HG02943 (cell line): ENCODE results near the gene C17orf107.
"Not testable (repeated sequence)": the region's sequence is repeated elsewhere in the genome, so short reads cannot be mapped to it uniquely, and the experiment has no call there.

ENCODE experiments used
- ATAC-seq: cut with Tn5 transposase; IDR thresholded peaks from one replicate; pipeline ENCODE4 v1.9.1; 2021; ENCODE audit warnings: mild to moderate bottlenecking, low read depth, moderate library complexity; ENCODE audit not compliant: unreplicated experiment

The C17orf107 gene

DNA sequence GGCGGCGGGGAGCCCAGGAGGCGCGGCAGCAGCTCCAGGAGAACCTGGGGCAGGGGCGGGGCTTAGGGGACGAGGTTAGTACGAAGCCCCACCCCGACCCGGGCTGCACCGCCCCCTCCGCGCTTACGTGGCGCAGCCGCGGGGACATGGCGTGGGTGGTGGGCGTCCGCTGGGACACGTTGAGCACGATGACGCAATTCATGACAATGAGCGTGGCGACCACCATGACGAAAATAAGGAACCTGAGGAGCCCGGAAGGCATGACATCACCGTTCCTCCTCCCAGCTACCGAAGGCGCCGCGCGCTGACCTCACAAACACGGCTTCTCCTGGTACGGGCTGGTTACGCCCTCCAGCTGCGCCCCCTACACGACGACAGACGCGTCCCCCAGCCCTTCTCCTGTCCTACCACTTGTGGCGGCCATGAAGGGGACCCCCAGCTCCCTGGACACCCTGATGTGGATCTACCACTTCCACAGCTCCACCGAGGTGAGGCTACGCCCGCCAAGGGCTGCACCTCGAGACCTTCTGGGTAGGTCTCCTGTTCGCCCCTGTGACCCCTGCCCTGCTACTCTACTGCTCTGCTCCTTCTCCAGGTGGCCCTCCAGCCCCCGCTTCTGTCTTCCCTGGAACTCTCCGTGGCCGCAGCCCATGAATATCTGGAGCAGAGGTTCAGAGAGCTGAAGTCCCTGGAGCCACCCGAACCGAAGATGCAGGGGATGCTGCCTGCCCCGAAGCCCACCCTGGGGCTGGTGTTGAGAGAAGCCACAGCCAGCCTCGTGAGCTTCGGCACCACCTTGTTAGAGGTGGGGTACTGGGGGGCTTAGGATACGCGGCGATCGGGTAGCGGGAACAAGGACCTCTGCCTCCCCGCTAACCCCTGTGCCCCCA is at the start of gene C17orf107:
Gene C17orf107 (plus strand): TSS at position 196 of the 890 bp plus-strand sequence. CDS start 227 bp downstream, at position 423.
- ATAC-seq: no peak

- no peak for ATAC-seq
These were observed 49.1 kb upstream of the C17orf107 start for GRCh38 chr17:4850246-4850645.

- no peak for ATAC-seq
These were observed 48.3 kb upstream of the C17orf107 start for GRCh38 chr17:4851084-4851483.

- no peak for ATAC-seq
These were observed 46.6 kb upstream of the C17orf107 start for GRCh38 chr17:4852567-4853207.

- ATAC-seq: no peak
These were observed 46.1 kb upstream of the C17orf107 start for GRCh38 chr17:4853208-4853671.

DNA sequence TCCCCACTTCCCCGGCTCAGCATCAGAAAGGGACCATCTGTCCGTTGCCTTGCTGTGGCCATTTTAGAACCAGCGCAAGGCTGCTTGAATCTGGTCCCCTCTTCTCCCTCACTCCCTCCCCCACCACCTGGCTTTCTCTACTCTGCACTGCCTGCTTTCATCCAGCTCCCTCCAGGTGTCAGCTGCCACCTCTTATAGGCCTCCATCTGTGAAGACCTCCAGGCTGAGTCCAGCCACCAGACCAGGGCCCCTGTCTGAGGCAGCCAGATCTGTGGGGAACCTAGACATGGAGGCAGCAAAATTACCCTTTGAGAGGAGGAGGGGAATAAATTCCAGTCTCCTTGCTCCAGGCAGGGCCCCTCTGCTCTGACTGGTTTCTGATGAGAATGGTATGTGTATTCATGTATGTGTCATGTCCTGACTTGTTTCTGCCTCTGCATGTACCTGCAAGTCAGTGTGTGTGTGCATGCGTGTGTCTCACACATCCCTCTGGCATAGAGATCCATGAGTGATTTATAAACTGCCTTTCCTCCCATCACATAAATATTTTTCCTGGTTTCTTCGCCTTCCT is 45.1 kb upstream of the C17orf107 start:
- no peak for ATAC-seq

- ATAC-seq: no peak
These were observed 42.9 kb upstream of the C17orf107 start for GRCh38 chr17:4856271-4856936.

DNA sequence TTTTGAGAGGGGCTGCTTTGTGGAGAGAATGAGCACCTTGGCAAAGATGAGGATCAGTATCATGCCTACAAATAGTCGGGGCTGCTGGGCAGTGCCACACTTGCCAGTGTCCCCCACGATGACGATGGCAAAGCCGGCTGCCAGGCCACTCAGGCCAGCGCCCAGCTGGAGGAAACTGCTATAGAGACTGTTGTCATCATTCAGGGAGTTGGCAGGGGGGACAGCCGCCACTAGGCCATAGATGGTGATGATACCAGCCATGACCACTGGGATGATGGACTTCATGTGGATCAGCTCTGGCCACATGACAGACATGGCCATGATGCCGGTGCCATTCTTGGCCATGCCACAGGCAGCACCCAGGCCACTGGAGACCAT is 42.4 kb upstream of the C17orf107 start:
- no peak for ATAC-seq

- not testable (repeated sequence) for ATAC-seq
These were observed 42.0 kb upstream of the C17orf107 start for GRCh38 chr17:4857347-4857746.

- no peak for ATAC-seq
These were observed 41.1 kb upstream of the C17orf107 start for GRCh38 chr17:4858068-4858881.

GRCh38 chr17:4858882-4859260 is 40.5 kb upstream of the C17orf107 start:
- ATAC-seq: no peak

- no peak for ATAC-seq
These were observed 39.3 kb upstream of the C17orf107 start for GRCh38 chr17:4859816-4860625.

GRCh38 chr17:4860651-4861050 is 38.7 kb upstream of the C17orf107 start:
- ATAC-seq: no peak

GRCh38 chr17:4861052-4861451 is 38.3 kb upstream of the C17orf107 start:
- ATAC-seq: no peak

DNA sequence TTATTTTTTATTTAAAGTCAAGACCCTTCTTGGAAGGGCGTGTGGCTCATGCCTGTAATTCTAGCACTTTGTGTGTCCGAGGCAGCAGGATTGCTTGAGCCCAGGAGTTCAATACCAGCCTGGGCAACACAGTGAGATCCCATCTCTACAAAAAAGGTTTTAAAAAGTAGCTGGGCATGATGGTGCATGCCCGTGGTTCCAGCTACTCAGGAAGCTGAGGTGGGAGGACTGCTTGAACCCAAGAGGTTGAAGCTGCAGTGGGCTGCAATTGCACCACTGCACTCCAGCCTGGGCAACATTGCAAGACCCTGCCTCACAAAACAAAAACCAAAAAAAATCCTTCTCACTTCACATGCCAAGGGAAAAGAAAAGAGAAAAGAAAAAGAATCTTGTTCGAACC is 36.6 kb upstream of the C17orf107 start:
- ATAC-seq: no peak

- no peak for ATAC-seq
These were observed 36.0 kb upstream of the C17orf107 start for GRCh38 chr17:4863321-4863720.

DNA sequence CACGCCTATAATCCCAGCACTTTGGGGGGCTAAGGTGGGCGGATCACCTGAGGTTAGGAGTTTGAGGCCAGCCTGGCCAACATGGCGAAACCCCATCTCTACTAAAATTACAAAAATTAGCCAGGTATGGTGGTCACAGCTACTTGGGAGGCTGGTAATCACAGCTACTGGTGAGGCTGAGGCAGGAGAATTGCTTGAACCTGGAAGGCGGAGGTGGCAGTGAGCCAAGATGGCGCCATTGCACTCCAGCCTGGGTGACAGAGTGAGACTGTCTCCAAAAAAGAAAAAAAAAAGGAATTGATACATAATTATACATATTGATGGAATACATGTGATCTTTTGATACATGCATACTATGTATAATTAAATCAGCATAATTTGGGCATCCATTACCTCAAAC is 31.8 kb upstream of the C17orf107 start:
- ATAC-seq: not testable (repeated sequence)

DNA sequence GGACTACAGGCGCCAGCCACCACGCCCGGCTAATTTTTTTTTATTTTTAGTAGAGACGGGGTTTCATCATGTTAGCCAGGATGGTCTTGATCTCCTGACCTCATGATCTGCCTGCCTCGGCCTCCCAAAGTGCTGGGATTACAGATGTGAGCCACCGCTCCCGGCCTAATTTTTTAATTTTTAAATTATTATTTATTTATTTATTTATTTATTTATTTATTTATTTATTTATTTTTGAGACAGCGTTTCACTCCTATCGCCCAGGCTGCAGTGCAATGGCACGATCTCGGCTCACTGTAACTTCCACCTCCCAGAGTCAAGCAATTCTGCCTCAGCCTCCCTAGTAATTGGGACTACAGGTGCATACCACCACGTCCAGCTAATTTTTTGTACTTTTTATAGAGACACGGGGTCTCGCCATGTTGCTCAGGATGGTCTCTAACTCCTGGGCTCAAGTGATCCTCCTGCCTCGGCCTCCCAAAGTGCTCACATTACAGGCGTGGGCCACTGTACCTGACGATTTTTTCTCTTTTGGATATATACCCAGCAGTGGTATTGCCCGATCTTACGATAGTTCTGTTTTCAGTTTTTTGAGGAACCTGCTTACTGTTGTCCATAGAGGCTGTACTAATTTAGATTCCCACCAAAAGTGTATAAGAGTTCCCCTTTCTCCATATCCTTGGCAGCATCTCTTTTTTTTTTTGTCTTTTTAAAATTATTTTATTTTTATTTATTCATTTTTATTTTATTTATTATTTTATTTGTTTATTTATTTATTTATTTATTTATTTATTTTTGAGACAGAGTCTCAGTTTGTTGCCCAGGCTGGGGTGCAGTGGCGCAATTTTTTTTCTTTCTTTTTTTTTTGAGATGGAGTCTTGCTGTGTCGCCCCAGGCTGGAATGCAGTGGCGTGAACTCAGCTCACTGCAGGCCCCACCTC is 30.0 kb upstream of the C17orf107 start:
- not testable (repeated sequence) for ATAC-seq
